GM21381 (cell line): ENCODE measurements around the gene NFX1.
"Not testable (repeated sequence)": the region's sequence is repeated elsewhere in the genome, so short reads cannot be mapped to it uniquely, and the experiment has no call there.

Experiments used
- ATAC-seq: cut with Tn5 transposase; IDR thresholded peaks from one replicate; pipeline ENCODE4 v1.9.1; 2021; ENCODE audit warnings: mild to moderate bottlenecking, moderate library complexity; ENCODE audit not compliant: unreplicated experiment

The NFX1 gene

DNA sequence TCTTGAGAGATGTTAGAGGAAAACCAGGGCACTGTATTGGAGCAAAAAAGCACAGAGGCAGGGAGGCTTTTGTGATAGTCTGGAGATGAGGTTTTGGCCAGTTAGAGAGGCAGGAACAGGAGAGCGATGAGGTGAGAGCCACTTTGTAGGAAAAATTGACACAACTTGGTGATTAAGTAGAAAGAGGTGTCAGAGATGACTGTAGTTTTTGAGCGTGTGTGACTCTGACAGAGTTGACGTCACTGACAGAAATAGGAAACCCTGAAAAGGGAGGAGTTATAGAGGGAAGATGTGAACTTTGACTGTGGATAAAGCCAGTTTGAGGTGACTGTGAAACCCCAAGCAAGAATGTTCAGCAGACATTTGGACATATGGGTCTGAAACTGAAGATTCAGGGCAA lies 15.7 kb downstream of the NFX1 start:
- ATAC-seq: no peak

DNA sequence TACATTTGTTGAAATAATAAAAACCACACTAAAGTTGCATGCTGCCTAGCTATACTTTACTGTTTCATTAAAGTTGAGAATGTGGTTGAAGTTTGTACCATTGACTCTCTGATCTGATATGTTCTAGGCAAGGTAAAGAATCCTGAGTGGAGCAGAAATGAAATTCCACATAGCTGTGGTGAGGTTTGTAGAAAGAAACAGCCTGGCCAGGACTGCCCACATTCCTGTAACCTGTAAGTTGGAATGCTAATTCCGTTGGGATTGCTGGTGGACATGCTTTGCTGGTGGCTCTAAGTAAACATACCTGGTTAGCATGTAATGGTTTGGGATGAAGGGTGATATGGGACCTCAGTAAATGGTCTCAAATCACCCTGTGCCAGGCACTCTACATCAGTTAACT lies 16.8 kb downstream of the NFX1 start:
- no peak for ATAC-seq

DNA sequence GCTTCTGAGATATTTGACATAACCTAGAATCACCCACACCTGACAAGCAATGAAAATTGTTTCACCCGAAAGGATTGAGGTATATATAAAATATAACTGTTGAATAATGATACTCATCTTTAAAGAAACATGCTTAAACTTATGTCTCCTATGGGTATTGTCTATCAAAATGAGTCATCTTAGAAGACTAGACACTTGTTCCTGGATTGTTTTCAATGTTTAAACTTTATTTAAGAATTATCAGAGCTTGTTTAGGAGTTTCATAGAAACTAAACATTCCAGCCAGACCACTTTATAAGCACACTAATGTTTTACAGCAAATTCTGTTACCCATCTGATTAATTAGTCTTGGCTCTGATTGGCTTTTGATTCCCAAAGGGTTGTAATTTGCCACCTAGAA lies 19.6 kb downstream of the NFX1 start:
- no peak for ATAC-seq

DNA sequence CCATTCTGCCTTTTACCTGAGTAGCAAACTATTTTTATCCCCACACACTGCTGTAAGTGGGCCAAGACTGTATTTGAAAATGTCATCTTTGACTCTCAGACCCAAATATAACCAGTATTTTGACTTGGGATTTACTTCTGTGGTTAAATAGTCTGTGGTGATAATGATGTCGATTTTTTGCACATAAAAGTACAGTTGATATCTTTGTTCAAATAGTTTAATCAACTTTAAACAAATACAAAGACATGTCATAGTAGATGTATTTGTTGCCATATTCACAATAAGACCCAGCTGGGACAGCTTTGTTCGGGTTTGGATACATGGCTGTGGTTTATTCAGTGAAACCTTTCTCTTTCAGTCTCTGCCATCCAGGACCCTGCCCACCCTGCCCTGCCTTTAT lies 20.4 kb downstream of the NFX1 start:
- no peak for ATAC-seq

DNA sequence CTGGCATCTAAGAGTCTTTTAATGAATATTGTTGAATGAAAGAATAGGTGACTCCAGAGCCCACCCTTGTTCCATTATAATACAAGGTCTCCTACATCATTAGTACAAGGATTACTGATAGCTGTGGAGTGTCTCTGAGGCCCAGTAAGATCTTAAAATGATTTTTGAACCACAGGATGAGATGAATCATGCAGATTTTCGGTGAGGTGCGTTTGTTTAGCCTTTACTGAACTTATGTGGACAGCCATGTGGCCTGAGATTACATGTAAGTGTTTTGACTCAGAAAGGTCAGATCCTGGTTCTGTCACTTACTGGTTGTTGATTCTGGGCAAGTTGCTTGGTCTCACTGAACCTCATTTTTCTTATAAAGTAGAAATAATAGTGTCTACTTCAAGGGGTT lies 21.6 kb downstream of the NFX1 start:
- no peak for ATAC-seq

DNA sequence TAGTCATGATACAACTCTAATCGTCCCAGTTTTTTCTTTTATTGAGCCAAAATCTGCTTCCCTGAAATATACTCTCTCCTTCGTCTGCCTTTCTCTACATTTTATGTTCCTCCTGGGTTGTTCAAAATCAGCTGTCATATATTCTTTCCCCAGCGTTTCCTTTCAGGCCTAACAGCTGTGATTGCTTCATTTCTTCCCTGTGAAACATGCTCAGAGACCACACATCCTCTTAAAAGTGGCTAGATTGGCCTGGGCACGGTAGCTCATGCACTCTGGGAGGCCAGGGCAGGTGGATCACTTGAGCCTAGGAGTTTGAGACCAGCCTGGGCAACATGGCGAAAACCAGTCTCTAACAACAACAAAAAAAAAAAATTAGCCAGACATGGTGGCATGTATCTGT lies 25.1 kb downstream of the NFX1 start:
- no peak for ATAC-seq

DNA sequence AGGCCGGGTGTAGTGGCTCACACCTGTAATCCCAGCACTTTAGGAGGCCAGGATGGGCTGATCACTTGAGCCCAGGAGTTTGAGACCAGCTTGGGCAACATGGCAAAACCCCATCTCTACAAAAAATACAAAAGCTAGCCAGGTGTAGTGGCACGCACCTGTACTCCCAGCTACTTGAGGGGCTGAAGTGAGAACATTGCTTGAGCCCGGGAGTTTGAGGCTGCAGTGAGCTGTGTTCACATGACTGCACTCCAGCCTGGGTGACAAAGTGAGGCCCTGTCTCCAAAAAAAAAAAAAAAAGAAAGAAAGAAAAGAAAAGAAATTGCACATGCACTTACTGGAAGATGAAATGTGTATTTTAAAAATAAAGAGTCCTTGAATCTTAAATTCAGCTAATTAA lies 26.8 kb downstream of the NFX1 start:
- ATAC-seq: not testable (repeated sequence)

DNA sequence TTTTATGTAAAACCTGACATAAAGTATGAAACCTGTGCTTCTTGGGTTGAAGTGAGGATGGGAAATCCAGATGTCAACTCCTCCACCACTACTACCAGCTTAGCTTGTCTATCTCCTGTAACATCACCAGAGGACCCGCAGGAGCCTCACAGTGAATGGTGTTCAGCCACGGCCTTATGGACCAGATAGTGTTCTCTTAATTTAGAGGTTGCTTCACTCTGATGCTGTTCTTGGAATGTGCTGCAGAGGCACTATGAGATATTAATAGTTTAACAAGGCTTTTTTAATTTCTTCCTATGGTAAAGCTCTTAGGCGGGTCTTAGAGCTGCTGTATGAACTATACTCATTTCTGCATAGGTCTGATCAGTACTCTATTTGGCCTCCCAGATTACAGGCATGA lies 27.9 kb downstream of the NFX1 start:
- ATAC-seq: no peak

DNA sequence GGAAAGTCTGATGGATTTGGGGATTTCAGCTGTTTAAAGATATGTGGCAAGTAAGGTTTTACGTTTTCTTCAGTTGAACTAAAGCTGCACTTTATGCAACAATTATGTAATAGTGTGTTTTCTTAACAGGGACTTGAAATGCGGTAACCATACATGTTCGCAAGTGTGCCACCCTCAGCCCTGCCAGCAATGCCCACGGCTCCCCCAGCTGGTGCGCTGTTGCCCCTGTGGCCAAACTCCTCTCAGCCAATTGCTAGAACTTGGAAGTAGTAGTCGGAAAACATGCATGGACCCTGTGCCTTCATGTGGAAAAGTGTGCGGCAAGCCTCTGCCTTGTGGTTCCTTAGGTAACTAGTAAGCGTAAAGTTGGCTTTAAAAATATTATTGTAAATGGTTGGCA lies 28.5 kb downstream of the NFX1 start:
- ATAC-seq: no peak

DNA sequence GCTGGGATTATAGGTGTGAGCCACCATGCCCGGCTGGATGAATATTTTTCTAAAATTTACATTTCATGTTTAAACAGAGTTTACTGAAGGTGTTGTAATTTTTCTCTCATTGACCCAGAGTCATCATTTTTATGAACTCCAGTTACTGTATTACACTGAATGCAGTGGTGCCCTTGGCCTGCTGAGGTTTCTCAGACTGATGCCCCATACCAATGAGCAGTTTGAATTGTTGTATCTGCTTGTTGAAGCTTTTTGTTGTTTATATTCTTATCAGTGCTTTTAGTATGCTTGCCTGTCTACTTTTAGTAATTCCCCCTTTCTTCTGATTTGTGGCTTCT lies 29.9 kb downstream of the NFX1 start:
- ATAC-seq: no peak

DNA sequence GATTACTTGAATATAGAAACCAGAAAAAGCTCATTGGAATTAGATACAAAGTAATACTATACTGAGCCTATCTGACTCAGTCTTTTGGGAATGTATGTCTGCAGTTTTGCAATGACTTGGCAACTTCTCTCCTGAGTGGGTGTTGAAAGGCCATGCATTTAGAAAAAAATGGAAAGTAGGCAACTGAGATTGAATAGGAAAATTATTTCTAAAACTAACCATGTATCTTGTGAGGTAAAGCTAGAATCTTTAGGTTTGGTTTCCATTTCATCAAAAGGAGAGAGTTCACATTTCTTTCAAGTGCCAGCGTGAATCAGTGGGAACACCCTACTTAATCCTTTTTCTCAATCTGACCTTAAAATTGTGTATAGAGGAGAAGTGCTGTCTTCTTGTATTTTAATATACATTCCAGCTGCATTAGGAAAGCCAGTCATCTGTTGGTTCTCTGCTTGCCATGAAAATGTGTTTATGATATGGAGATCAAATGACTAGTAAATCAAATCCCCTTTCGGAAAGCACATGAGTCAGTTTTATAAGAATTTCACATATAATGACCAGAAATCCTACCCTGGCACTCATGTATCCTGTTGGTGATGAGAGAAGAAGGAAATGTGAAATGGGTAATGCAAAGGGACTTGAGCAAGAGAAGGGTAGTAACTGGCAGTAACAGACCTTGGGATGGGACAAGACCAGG lies 30.4 kb downstream of the NFX1 start:
- ATAC-seq: no peak

DNA sequence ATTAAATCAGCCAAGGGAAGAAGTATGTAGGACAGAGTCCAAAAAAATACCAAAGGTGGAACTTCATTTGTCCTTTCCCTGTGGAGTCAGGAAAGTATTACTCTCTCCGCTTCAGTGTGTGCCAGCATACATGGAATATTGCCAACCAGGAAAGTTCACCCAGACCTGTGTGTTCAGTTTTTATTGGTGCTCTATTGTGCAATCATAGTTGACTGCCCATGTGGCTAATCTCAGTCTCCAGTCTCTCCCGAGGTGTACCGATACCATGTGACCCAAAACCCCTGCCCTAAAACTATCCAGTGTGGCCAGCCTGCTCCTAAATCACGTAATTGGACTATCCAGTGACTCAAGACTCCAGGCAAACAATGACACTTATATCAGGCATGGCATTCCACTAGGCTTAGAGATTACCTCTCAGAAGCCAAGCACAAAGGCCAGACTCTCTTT lies 38.8 kb downstream of the NFX1 start:
- no peak for ATAC-seq

DNA sequence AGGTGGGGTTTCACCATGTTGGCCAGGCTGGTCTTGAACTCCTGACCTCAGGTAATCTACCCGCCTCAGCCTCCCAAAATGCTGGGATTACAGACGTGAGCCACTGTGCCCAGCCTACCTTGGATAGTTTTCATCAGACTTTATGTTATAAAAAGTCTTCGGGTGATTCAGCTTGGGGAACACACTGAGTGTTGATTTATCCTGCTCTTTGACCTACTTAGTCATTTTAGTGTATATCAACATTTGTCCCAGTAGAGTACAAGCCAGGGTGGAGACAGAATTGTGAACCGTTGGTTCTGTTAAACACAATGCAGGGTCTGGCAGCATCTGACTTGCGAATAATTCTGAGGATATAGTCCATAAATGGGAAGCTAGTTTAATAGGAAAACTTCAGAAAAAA lies 39.7 kb downstream of the NFX1 start:
- no peak for ATAC-seq

DNA sequence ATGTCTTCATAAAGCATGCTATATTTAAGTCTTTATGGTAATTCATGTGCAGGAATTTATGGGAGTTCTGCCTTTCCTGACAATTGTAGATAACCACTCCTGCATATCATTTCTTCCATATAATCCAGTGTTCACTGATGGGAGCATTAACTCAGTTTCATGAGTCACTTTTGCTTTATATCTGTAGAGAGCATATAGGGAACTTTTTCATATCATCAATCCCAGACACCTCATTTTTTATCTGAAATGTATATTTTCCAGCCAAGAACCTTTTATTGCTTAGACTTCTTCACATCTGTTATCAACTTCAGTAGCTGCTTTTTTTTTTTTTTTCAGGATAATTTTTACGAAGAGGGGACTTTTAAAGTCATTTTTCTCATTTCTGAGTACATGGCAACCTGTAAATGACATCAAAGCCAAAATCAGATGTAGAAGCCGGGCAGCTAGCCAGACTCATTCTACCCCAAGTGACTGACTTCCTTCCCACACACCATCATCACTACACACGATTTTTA lies 41.1 kb downstream of the NFX1 start:
- ATAC-seq: no peak

DNA sequence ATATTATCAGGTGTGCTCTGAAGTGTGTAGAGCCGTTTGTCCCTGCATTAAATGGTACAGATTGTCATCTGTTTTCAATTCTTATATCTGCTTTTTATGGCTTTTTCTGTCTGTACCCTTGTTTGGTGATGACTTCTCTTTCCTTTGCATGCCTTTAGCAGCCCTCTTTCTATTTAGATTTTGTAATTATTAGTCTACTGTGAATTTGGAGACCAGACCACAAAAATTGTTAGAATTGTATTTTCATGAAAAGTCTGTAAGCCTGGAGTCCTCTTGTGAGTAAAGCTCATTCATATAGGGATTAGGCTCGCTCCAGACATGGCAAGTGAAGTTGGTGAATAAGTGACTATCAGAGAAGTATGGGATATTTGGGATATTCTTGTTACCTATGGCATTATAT lies 41.7 kb downstream of the NFX1 start:
- no peak for ATAC-seq

DNA sequence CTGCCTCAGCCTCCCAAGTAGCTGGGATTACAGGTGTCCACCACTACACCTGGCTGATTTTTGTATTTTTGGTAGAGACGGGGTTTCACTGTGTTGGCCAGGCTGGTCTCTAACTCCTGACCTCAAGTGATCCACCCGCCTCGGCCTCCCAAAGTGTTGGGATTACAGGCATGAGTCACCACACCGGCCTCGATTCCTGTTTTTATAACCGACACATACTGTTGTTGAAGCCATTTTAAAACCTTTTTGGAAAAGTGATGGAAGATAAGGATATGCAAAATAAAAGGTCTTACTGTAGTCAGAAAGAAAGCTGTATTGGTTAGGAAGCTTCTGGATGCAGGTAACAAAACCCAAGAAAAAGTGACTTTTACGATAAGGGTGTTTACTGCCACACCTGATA lies 42.6 kb downstream of the NFX1 start:
- ATAC-seq: not testable (repeated sequence)

DNA sequence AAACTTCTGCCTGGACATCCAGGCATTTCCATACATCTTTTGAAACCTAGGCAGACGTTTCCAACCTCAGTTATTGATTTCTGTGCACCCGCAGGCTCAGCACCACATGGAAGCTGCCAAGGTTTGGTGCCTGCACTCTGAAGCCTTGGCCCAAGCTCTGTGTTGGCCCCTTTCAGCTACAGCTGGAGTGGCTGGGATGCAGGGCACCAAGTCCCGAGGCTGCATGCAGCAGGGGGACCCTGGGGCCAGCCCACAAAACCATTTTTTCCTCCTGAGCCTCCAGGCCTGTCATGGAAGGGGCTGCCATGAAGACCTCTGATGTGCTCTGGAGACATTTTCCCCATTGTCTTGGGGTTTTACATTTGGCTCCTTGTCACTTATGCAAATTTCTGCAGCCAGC lies 49.9 kb downstream of the NFX1 start:
- no peak for ATAC-seq

DNA sequence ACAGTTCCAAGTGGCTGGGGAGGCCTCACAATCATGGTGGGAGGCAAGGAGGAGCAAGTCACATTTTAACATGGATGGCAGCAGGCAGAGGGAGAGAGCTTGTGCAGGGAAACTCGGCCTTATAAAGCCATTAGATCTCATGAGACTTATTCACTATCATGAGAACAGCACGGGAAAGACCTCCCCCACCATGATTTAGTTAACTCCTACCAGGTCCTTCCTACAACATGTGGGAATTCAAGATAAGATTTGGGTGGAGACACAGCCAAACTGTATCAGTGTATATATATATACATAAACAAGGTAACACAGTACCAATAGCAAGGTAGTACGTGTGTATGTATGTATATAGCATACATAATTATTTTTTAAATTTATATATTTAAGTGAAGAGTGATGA lies 50.9 kb downstream of the NFX1 start:
- ATAC-seq: no peak

DNA sequence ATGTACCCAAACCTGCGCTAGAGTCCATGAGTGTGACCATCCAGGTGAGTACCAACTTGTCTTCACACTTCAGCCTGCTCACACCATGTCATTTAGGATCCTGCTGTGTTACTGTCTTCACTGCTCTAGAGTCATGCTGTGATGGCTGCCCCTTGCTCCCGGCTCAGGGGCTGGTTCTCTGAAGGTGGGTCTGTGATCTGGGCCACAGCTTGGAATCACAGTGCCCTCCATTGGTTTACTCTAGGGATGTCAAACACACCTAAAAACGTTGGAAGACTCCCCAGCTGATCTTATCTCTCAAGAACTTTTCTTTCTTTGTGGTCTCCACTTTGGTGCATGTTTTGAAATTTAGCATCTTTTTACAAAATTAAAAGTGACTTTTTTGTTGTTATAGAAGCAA lies 53.8 kb downstream of the NFX1 start:
- no peak for ATAC-seq

DNA sequence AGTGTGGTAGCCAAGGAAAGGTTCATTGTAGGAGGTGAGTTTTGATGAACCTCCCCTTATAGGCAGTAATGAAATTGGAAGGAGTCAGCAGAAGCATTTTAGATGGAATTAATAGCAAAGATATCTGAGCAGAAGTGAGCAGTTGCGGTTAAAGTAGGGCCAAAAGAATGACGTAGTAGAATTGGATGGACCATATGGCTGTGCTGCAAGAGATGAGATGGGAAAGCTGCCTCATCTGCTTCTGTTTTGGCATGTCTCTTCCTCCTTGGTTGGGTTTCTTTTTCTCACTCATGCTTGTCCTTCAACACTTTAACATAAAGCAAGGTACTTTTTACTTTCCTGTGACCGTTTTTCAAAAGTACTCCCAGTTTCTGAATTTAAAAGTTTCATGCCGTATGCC lies 56.2 kb downstream of the NFX1 start:
- no peak for ATAC-seq

DNA sequence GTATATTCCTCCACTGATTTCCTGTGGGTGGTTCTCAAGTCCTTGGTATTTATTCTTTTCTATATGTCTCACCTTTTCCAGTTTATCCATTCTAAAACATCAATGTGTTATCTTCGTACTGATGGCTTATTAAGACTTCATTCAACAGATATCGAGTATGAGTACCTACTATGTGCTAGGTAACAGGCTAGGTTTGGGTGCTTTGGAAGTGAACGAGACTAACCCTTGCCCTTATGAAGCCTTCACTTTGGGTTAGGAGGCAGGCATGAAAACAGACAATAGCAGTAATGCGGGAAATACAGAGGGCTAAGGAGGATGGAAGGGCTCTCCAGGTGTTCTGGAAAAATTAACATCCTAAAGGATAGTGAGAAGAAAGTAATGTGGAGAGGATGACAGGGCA lies 58.7 kb downstream of the NFX1 start:
- no peak for ATAC-seq

DNA sequence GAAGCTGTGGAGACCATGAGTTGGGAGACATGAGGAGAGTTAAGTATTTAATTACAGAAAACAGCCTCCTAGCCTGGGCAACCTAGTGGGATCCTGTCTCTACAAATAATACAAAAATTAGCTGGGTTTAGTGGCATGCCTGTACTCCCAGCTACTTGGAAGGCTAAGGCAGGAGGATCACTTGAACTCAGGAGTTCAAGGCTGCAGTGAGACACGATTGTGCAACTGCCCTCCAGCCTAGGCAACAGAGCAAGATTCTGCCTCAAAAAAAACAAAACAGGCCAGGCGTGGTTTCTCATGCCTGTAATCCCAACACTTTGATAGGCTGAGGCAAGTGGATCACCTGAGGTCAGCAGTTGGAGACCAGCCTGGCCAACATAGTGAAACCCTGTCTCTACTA lies 59.4 kb downstream of the NFX1 start:
- no peak for ATAC-seq

DNA sequence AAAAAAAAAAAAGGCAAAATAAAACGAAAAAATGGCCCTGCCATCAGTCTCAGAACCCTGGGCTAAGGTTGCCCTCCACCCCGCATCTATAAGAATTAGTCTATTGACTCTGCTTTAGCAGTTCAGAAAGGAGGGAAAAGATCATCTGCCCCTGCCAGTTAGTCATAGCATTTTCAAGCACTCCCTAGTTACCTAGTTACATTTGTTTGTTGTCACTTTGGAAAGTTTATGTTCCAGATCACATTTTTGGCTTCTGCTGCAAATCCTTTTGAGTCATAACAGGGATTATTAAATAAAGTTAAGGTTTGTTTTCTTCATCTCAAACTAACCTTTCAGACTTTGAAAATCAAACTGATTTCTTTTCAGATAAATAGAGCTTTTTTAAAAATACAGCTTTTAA lies 60.0 kb downstream of the NFX1 start:
- no peak for ATAC-seq
